OCI-LY7 (cell line): ENCODE measurements around the gene MFAP2. TPM values are rescaled to one million over a fixed set of nuclear protein-coding genes. Genes with fewer than 3 reads are reported as not detected.
A peak's percentile ranks its signal among the peaks of the same experiment; 100 is the strongest.

Experiments used
- BruUV-seq: library from RNA; stranded (reverse); fragments of 400-500 nt; replicated peaks from 2 replicates; lab custom pipeline; 2021; lab: Mats Ljungman, UMichigan
- CTCF ChIA-PET: fragments of 300-600 bp; sonication (Branson Sonifier 250); formaldehyde crosslinking; loops from one replicate; lab custom pipeline; 2022; ENCODE audit warnings: antibody characterized with exemption; ENCODE audit not compliant: unreplicated experiment; lab: Charles Lee
- POLR2A ChIA-PET: fragments of 300-600 bp; sonication (Branson Sonifier 250); formaldehyde crosslinking; loops from one replicate; lab custom pipeline; 2022; ENCODE audit warnings: antibody characterized with exemption; lab: Charles Lee
- DNase-seq: peaks from one replicate; pipeline ENCODE4 v3.0.0-alpha.2; 2015; ENCODE audit warnings: low spot score
- H2AFZ ChIP-seq: fragments of 200-600 bp; sonication (generic), shearing (Covaris generic); 2 replicates; pipeline ENCODE4 v1.6.1; 2014; ENCODE audit warnings: mild to moderate bottlenecking, antibody characterized with exemption, low read length, moderate library complexity
- H3K27ac ChIP-seq: fragments of 200-600 bp; sonication (generic); 2 replicates; pipeline ENCODE4 v1.5.1; 2014; ENCODE audit warnings: mixed run types, low read depth, mild to moderate bottlenecking, moderate library complexity, low read length, inconsistent platforms; ENCODE audit not compliant: poor library complexity, severe bottlenecking
- H3K36me3 ChIP-seq: fragments of 200-600 bp; sonication (generic); 2 replicates; pipeline ENCODE4 v1.6.1; 2014; ENCODE audit warnings: mild to moderate bottlenecking, antibody characterized with exemption, low read length, moderate library complexity, mixed read lengths; ENCODE audit not compliant: insufficient read depth
- H3K4me1 ChIP-seq: fragments of 200-600 bp; sonication (generic); 2 replicates; pipeline ENCODE4 v1.5.1; 2014; ENCODE audit warnings: mild to moderate bottlenecking, low read length; ENCODE audit not compliant: insufficient read depth, poor library complexity, severe bottlenecking
- H3K4me2 ChIP-seq: fragments of 200-600 bp; sonication (generic); 2 replicates; pipeline ENCODE4 v1.6.1; 2014; ENCODE audit warnings: mild to moderate bottlenecking, low read length
- H3K4me3 ChIP-seq: fragments of 200-600 bp; sonication (generic); 2 replicates; pipeline ENCODE4 v1.5.1; 2014; ENCODE audit warnings: mild to moderate bottlenecking, low read depth, low read length; ENCODE audit not compliant: poor library complexity, severe bottlenecking
- H3K79me2 ChIP-seq: fragments of 200-600 bp; sonication (generic); 2 replicates; pipeline ENCODE4 v1.6.1; 2016; ENCODE audit warnings: low read depth, mild to moderate bottlenecking, low read length, moderate library complexity, mixed read lengths; ENCODE audit not compliant: insufficient read depth
- H3K9me2 ChIP-seq: fragments of 200-600 bp; sonication (generic); 2 replicates; pipeline ENCODE4 v1.6.1; 2016; ENCODE audit warnings: mild to moderate bottlenecking, low read length, mixed read lengths; ENCODE audit not compliant: insufficient read depth
- H3K9me3 ChIP-seq: fragments of 200-600 bp; sonication (generic); 2 replicates; pipeline ENCODE4 v1.6.1; 2014; ENCODE audit warnings: mild to moderate bottlenecking, mixed run types, low read length, mixed read lengths
- H4K20me1 ChIP-seq: fragments of 200-600 bp; sonication (generic); 2 replicates; pipeline ENCODE4 v1.6.1; 2014; ENCODE audit warnings: mild to moderate bottlenecking, antibody characterized with exemption, low read length, moderate library complexity, mixed read lengths; ENCODE audit not compliant: insufficient read depth
- EZH2phosphoT487 ChIP-seq: fragments of 200-600 bp; sonication (generic); IDR thresholded peaks from 2 replicates; pipeline ENCODE4 v1.6.1; 2018; ENCODE audit warnings: low read depth, borderline replicate concordance, mild to moderate bottlenecking, mixed run types, antibody characterized with exemption, low read length, moderate library complexity, mixed read lengths
- intact Hi-C: fragments of 100-400 bp; cut with micrococcal nuclease; formaldehyde crosslinking; loops from one replicate; pipeline ENCODE4 v1.10.0; 2022; ENCODE audit not compliant: unreplicated experiment
- total RNA-seq, 2 experiments: library from RNA; depleted of rRNA in 1 of 2; stranded (reverse); fragments of >200 nt in 1 of 2; shearing (Covaris generic) in 1 of 2; gene quantifications; 2 replicates each; pipeline ENCODE4 v1.2.3, GENCODE V29; 2014 to 2022
- TF ChIP-seq, protein P1 (sequence below): fragments of 200-600 bp; sonication (generic); conservative IDR thresholded peaks from 2 replicates; pipeline ENCODE4 v1.5.1; 2014; ENCODE audit warnings: mild to moderate bottlenecking, antibody characterized with exemption, low read length, moderate library complexity, mixed read lengths

The MFAP2 gene
- total RNA-seq, 2 experiments from 2014 or later, result not detected

DNA sequence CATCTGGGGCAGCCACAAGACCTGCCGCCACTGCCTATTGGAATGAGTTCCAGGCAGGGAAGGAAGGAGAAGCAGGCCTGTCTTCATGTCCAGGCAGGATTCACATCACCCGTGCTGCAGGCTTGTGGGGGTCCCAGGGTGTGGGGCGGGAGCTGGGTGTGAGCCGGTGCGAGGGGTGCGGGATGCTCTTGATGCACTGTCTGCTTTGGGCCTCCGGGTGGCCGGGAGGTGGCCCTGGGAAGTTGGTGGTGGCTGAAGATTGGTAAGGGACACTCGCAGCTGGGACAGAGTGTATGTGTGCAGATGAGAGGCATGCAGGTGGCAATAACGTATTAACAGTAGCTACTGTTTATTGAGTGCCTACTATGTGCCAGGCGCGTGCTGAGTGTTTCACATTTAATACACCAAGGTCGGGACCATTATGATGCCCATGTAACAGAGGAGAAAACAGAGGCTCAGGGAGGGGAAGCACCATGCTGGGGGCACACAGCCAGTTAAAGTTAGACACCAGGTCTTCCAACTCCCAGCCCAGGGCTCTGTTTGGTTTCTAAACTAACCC is 55.4 kb downstream of the MFAP2 start:
- no peak overlapping the region for H3K4me3 ChIP-seq
- CTCF ChIA-PET, result no interaction called here

More for the DNA sequence above, 55.4 kb downstream of the MFAP2 start:
- intact Hi-C loops, result no loop called here
- Histone ChIP-seq H3K79me2 (no peaks in the 10 kb centered on the region), H2AFZ (no peak overlapping the region), H3K4me1 (peaks cover 17% of the 10 kb centered on the region), H3K27ac (no peak overlapping the region), H3K9me3 (no peaks in the 10 kb centered on the region), H3K9me2 (no peaks in the 10 kb centered on the region), H3K36me3 (no peaks in the 10 kb centered on the region), H3K4me2 (no peak overlapping the region), H4K20me1 (no peaks in the 10 kb centered on the region)
- no peak for TF ChIP-seq EZH2phosphoT487
- TF ChIP-seq, protein P1, sequence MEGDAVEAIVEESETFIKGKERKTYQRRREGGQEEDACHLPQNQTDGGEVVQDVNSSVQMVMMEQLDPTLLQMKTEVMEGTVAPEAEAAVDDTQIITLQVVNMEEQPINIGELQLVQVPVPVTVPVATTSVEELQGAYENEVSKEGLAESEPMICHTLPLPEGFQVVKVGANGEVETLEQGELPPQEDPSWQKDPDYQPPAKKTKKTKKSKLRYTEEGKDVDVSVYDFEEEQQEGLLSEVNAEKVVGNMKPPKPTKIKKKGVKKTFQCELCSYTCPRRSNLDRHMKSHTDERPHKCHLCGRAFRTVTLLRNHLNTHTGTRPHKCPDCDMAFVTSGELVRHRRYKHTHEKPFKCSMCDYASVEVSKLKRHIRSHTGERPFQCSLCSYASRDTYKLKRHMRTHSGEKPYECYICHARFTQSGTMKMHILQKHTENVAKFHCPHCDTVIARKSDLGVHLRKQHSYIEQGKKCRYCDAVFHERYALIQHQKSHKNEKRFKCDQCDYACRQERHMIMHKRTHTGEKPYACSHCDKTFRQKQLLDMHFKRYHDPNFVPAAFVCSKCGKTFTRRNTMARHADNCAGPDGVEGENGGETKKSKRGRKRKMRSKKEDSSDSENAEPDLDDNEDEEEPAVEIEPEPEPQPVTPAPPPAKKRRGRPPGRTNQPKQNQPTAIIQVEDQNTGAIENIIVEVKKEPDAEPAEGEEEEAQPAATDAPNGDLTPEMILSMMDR, result peak; percentile 28; the same call in 1 of the 2 replicates
- POLR2A ChIA-PET, result interaction anchor here (0.5 kb wide), 1 partner anchor 84 kb away, joined by 3 read pairs; no protein-coding TSS in a partner anchor
- no TSS peak for BruUV-seq
- no peak for DNase-seq

Other genes with a start within 250 kb of the MFAP2 start
- gene RNU1-4, start 240.1 kb downstream of the MFAP2 start, total RNA-seq (2014; rRNA removed; shearing (Covaris generic)), result under 0.01 TPM in 2 replicates
- gene RNU1-4, start 240.1 kb downstream of the MFAP2 start, total RNA-seq (2022), result 1,721 and 1,968 TPM in 2 replicates
- gene RNU1-2, start 84.6 kb downstream of the MFAP2 start, total RNA-seq (2014; rRNA removed; shearing (Covaris generic)), result under 0.01 TPM in 2 replicates
- gene RNU1-2, start 84.6 kb downstream of the MFAP2 start, total RNA-seq (2022), result 1,721 and 1,968 TPM in 2 replicates
- 36.3 and 57.9 TPM in 2 replicates for gene CROCC, start 58.7 kb downstream of the MFAP2 start, total RNA-seq (2014; rRNA removed; shearing (Covaris generic))
- 54.0 and 54.1 TPM in 2 replicates for gene CROCC, start 58.7 kb downstream of the MFAP2 start, total RNA-seq (2022)
- gene ATP13A2, start 31.3 kb upstream of the MFAP2 start, total RNA-seq (2014; rRNA removed; shearing (Covaris generic)), result 25.0 and 28.1 TPM in 2 replicates
- gene ATP13A2, start 31.3 kb upstream of the MFAP2 start, total RNA-seq (2022), result 28.8 and 31.4 TPM in 2 replicates
- 103 and 106 TPM in 2 replicates for gene SDHB, start 73.4 kb upstream of the MFAP2 start, total RNA-seq (2014; rRNA removed; shearing (Covaris generic))
- 98.4 and 105 TPM in 2 replicates for gene SDHB, start 73.4 kb upstream of the MFAP2 start, total RNA-seq (2022)
- not detected in 2 replicates for gene PADI2, start 138.8 kb upstream of the MFAP2 start, total RNA-seq (2014; rRNA removed; shearing (Covaris generic))
- gene PADI2, start 138.8 kb upstream of the MFAP2 start, total RNA-seq (2022), result 0.08 TPM in 1 of 2 replicates, not detected in the other
- gene PADI1, start 224.5 kb upstream of the MFAP2 start, total RNA-seq (2014; rRNA removed; shearing (Covaris generic)), result not detected in 2 replicates
- not detected in 2 replicates for gene PADI1, start 224.5 kb upstream of the MFAP2 start, total RNA-seq (2022)